ENCODE data around the gene GHRHR.

The GHRHR gene

DNA sequence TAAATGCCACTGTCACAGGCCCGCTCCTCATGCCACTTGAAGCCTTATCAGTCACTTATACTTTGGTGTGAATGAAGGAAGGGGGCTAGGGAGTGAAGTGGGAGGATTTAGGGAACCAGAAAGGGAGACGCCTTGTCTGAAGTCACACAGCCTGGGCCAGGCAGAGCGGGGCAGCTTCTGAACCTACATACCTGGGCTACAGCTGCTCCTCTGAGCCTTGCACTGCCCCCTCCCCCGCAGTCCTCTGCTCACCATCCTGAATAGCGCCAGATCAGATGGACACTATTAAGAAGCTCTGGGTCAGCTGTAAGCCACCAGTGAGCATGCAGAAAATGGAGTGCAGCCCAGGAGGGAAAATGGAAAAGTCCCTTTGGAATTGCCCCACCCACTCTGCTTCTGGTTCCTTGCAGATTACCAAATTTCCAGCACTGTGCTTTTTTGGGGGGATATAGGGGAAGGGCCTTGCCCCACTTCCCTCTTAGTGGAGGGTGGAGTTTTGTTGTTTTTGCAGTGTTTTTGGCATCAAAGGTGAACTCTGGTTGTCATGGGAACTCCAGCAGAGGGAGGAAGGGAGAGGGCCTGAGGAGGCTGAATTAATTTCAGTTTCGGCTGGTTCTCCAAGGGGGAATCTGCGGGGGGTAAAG, 53.4 kb downstream of the GHRHR start:
- Mint-ChIP-seq H3K4me3 (no peak overlapping the region), H3K27ac (no peak overlapping the region), H3K4me1 (ENCODE audit: low read depth) (no peaks in the 10 kb centered on the region)

DNA sequence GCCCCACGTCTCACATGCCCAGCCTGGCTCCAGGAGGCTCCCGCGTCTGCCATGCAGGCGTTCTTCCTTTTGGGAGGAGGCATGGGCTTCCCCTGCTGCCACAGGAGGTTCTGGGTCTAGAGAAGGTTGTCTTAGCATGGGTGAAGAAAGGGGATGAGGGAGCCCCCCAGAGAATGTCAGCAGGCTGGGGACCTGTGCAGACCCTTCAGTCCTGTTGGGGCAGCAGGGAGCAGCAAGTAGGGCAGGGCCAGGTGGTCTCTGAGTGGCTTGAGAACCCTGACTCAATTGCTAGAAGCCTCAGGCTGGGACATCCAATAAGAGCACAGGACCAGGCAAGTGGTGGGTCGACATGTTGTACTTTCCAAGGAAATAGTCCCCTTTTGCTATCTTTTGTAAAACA, 54.0 kb downstream of the GHRHR start:
- Mint-ChIP-seq H3K4me1 (ENCODE audit: low read depth) (no peaks in the 10 kb centered on the region), H3K9me3 (no peaks in the 10 kb centered on the region), H3K27ac (no peak overlapping the region), H3K27me3 (no peaks in the 10 kb centered on the region), H3K4me3 (no peak overlapping the region), H3K36me3 (ENCODE audit: low read depth) (no peaks in the 10 kb centered on the region)

More for the DNA sequence above, 53.4 kb downstream of the GHRHR start:
- Mint-ChIP-seq H3K9me3 (no peaks in the 10 kb centered on the region), H3K36me3 (ENCODE audit: low read depth) (no peaks in the 10 kb centered on the region), H3K27me3 (no peaks in the 10 kb centered on the region)

- H3K27ac Mint-ChIP-seq, result no peak overlapping the region
- H3K4me1 Mint-ChIP-seq (ENCODE audit: low read depth), result peaks cover 14% of the 10 kb centered on the region
- no peak overlapping the region for H3K4me3 Mint-ChIP-seq
- H3K9me3 Mint-ChIP-seq, result peaks cover 3% of the 10 kb centered on the region
- H3K36me3 Mint-ChIP-seq (ENCODE audit: low read depth), result no peaks in the 10 kb centered on the region
- H3K27me3 Mint-ChIP-seq, result no peaks in the 10 kb centered on the region
Measured at GRCh38 chr7:31019509-31019908, 55.8 kb downstream of the GHRHR start.

GRCh38 chr7:31020161-31020560, 56.4 kb downstream of the GHRHR start:
- no peak overlapping the region for H3K4me3 Mint-ChIP-seq
- peaks cover 18% of the 10 kb centered on the region for H3K4me1 Mint-ChIP-seq (ENCODE audit: low read depth)
- H3K27me3 Mint-ChIP-seq, result no peaks in the 10 kb centered on the region
- peaks cover 3% of the 10 kb centered on the region for H3K9me3 Mint-ChIP-seq
- no peaks in the 10 kb centered on the region for H3K36me3 Mint-ChIP-seq (ENCODE audit: low read depth)
- no peak overlapping the region for H3K27ac Mint-ChIP-seq

- peaks cover 3% of the 10 kb centered on the region for H3K9me3 Mint-ChIP-seq
- H3K27me3 Mint-ChIP-seq, result no peaks in the 10 kb centered on the region
- H3K36me3 Mint-ChIP-seq (ENCODE audit: low read depth), result no peaks in the 10 kb centered on the region
- peaks cover 18% of the 10 kb centered on the region for H3K4me1 Mint-ChIP-seq (ENCODE audit: low read depth)
- H3K27ac Mint-ChIP-seq, result no peak overlapping the region
- H3K4me3 Mint-ChIP-seq, result no peak overlapping the region
Measured at GRCh38 chr7:31020652-31021051, 56.9 kb downstream of the GHRHR start.

DNA sequence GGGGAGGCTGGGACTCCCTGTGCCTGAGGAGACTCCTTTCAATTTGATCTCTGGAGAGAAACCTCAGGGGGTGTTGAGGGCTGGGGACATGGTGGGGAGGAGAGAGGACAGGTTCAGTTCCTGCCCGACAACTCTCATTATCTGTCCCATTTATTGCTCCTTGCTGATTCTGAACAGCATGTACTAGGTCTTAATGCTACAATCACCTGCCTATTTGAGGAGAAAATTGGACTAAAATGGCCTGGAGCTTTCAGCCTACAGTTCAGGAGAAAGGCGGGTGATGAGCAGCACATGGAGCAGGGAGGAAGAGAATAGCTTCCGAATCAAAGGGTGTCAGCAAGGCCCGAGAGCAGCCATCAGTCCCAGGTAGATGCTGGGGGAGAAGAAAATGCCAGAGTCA, 58.4 kb downstream of the GHRHR start:
- Mint-ChIP-seq H3K4me1 (ENCODE audit: low read depth) (peaks cover 18% of the 10 kb centered on the region), H3K9me3 (peaks cover 3% of the 10 kb centered on the region), H3K27ac (no peak overlapping the region), H3K4me3 (no peak overlapping the region), H3K36me3 (ENCODE audit: low read depth) (no peaks in the 10 kb centered on the region), H3K27me3 (no peaks in the 10 kb centered on the region)

- Mint-ChIP-seq H3K27me3 (no peaks in the 10 kb centered on the region), H3K4me1 (ENCODE audit: low read depth) (peaks cover 18% of the 10 kb centered on the region), H3K36me3 (ENCODE audit: low read depth) (no peaks in the 10 kb centered on the region), H3K4me3 (no peak overlapping the region), H3K27ac (no peak overlapping the region), H3K9me3 (peaks cover 3% of the 10 kb centered on the region)
Measured at GRCh38 chr7:31022726-31023125, 59.0 kb downstream of the GHRHR start.

- Mint-ChIP-seq H3K9me3 (peaks cover 3% of the 10 kb centered on the region), H3K36me3 (ENCODE audit: low read depth) (no peaks in the 10 kb centered on the region), H3K27me3 (no peaks in the 10 kb centered on the region), H3K4me1 (ENCODE audit: low read depth) (peaks cover 18% of the 10 kb centered on the region), H3K27ac (peak overlapping the region; percentile 62), H3K4me3 (no peak overlapping the region)
Measured at GRCh38 chr7:31023877-31024276, 60.1 kb downstream of the GHRHR start.

- no peaks in the 10 kb centered on the region for H3K36me3 Mint-ChIP-seq (ENCODE audit: low read depth)
- H3K27ac Mint-ChIP-seq, result no peak overlapping the region
- H3K9me3 Mint-ChIP-seq, result peaks cover 3% of the 10 kb centered on the region
- H3K4me3 Mint-ChIP-seq, result no peak overlapping the region
- H3K27me3 Mint-ChIP-seq, result no peaks in the 10 kb centered on the region
- peaks cover 18% of the 10 kb centered on the region for H3K4me1 Mint-ChIP-seq (ENCODE audit: low read depth)
Measured at GRCh38 chr7:31027161-31027965, 63.6 kb downstream of the GHRHR start.

- no peaks in the 10 kb centered on the region for H3K27me3 Mint-ChIP-seq
- H3K9me3 Mint-ChIP-seq, result peaks cover 3% of the 10 kb centered on the region
- H3K27ac Mint-ChIP-seq, result no peak overlapping the region
- H3K4me3 Mint-ChIP-seq, result no peak overlapping the region
- H3K36me3 Mint-ChIP-seq (ENCODE audit: low read depth), result no peaks in the 10 kb centered on the region
- H3K4me1 Mint-ChIP-seq (ENCODE audit: low read depth), result peaks cover 18% of the 10 kb centered on the region
Measured at GRCh38 chr7:31028006-31028405, 64.3 kb downstream of the GHRHR start.

DNA sequence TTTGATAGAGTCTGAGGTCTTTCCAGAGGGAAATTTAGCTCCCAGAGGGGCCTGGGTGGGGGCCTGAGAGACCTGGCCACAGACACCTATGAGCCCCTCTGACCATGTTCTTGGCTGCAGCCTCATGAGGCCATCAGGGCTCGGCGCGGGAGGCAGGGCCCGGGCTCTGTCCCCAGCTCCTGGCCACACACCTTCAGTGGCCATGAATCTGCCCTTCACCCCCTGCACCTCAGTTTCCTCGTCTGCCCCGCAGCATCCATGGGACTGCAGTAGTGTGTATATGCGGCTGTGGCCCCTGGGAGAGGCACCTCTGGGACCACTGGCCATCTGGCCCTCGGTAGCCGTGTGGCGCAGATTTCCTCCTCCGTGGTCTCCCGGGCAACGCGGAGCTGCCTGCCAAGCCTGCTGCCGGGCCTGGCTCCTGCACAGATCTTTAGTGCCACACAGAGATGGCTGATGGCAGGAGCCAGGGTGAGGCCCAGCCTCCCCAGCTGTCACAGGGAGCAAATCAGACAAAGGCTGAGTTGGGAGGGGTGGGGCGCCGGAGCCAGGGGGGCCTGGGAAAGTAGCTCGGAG, 64.8 kb downstream of the GHRHR start:
- no peak overlapping the region for H3K27ac Mint-ChIP-seq

More for the DNA sequence above, 64.8 kb downstream of the GHRHR start:
- no peaks in the 10 kb centered on the region for H3K36me3 Mint-ChIP-seq (ENCODE audit: low read depth)
- peaks cover 3% of the 10 kb centered on the region for H3K9me3 Mint-ChIP-seq
- H3K4me3 Mint-ChIP-seq, result no peak overlapping the region
- H3K27me3 Mint-ChIP-seq, result no peaks in the 10 kb centered on the region
- H3K4me1 Mint-ChIP-seq (ENCODE audit: low read depth), result peaks cover 14% of the 10 kb centered on the region

All from stimulated activated naive CD8-positive, alpha-beta T cell treated with anti-CD3 and anti-CD28 coated beads, Interleukin-15, Interleukin-2, amounts not matched to agents 100 ng/mL and 50 ng/mL, for 24 hours (primary cell).